Stimulated activated CD4-positive, alpha-beta T cell treated with anti-CD3 and anti-CD28 coated beads, Interleukin-15, amount 100 ng/mL, for 1 hour (primary cell): ENCODE data around the gene EPS8L3.
"Not testable (repeated sequence)": the region's sequence is repeated elsewhere in the genome, so short reads cannot be mapped to it uniquely, and the experiment has no call there.

Experiments used
- DNase-seq, 2 donors: peaks; one replicate each; pipeline ENCODE4 v3.0.0-alpha.2; 2020; ENCODE audit warnings: low read depth in 1 of 2, low spot score in 1 of 2

The EPS8L3 gene

DNA sequence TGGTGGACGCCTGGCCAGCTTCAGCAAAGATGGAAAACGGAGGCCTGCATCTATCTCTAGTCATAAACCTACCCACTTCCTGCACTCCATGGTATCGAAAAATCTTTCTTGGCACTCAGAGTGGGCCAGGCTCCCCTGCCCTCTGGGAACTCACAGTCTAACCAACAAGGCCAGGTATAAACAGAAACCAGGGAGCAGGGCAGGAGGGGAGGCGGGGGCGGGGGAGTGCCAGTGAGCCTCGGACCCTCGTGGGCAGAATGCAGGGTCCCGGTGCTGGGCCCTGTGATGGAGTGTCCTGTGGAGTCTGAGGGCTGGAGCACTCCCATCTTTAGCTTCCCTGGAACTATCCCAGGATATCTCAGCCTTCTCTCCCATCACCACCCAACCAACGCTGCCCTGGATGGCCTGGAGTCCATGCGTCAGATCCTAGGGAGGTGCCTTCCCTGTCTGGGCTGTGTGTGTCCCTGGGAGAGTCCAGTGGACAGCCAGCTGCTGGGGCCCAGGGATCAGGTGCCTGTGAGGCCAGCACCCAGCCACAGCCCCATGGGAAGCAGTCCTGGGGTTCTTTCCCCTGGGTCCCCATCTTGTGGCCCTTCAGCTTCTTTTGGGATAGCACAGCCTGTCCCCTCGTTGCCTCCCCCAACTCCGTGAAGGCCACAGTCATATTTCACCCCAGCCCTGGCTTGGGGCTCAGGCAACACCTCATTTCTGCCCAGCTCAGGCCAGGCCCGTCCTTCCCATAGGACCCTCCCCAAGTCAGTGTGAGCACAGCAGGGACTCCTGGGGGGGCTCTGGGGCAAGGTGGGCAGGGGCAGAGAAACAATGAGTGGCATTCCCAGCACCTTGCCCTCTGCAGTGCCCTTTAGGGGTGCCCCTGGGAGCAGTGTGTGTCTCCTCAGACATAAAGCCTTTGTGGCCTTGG is 1.1 kb upstream of the EPS8L3 start:
- DNase-seq = no peak

GRCh38 chr1:109762821-109763645 is 690 bp downstream of the EPS8L3 start:
- DNase-seq = no peak

DNA sequence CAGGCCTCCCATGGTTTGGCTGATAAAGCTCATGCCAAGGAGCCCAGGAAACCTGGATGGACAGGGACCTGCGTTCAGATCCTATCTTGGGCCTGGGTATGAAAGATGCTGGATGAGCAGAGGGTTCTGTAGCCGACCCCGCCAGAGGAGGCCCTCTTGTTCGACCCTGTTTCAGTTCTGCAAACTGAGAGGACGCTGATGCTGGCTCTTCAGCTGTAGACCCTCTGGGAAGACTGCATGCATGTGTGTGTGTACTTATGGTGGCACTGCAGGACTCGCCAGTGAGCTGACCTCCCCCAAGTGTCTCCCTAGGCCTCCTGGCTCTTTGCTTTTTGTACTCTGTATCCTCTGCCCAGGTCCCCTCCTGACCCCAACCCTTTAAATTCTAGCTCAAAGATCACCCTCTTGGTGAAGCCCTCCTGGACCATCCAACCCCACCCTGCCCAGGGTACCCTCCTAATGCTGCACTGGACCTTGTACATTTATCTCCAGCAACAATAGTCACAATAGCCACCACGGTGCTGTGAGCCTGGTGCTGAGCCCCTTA is 1.6 kb downstream of the EPS8L3 start:
- DNase-seq = no peak

GRCh38 chr1:109761227-109762038 is 2.3 kb downstream of the EPS8L3 start:
- DNase-seq = no peak

DNA sequence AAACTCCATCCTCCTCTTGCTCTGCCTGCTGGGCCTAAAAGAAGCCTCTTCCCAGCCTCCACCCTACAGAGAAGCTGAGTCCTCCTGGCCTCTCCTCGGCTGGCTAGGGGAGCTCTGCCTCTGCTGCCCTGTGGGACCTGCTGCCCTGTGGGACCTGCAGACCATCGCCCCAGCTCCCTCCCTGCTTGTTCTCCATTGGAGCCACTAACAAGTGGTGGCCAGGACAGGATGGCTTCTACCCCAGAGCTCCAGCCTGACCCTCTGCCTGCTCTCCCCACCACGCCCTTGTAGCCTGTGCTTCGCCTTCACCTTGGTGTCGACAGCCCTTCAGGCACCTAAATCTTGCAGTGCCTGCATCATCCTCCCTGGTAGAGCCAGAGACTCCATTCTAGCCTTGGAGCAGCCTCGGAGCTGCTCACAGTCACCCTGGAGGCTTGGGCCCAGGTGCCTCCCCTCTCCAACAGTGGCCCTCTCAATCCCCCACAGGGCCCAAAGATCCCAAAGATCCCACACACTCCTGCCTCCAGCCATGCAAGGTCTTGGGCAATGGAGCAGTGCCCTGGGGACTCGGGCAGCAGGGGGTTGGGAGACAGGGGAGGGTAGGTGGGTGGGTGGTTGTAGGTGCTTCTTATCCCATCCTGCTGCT is 3.0 kb downstream of the EPS8L3 start:
- no peak for DNase-seq

DNA sequence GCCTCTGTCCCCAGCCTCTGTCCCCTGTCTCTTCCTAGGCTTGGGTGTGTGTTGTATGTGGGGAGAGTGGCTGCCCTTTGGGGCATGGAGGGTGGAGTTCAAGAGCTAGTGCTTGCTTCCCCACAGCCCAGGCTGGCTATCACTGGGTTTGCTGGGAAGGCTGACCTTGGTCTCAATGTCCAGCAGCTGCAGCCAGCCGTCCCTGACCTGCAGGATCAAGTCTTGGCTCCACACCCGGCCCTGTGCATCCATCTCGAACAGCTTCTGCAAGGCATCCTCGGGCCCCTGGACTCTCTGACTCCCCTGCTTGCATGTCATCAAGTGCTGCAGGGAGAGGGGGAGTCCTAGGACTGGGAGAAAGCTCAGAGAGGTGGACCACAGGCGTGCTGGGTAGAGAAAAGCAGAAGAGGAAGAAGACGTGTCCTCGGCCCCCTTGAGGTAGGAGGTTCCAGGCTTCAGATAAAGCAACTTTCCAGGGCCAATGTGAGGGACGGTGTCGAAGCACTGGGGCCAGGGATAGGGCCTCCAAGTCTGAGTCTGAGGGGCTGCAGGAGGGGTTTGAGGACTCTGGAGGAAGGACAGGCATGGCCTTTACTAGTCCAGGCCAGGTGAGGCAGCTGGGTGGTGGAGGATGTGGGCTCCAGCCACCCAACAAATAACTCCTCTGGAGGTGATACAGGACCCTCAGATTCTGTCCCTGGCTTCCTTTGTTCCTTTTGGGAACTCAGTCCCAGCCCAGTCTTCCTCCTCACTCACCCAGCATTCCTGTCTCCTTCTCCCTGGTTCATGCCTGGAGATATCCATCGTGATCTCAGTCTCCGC is 4.0 kb downstream of the EPS8L3 start:
- DNase-seq = no peak

DNA sequence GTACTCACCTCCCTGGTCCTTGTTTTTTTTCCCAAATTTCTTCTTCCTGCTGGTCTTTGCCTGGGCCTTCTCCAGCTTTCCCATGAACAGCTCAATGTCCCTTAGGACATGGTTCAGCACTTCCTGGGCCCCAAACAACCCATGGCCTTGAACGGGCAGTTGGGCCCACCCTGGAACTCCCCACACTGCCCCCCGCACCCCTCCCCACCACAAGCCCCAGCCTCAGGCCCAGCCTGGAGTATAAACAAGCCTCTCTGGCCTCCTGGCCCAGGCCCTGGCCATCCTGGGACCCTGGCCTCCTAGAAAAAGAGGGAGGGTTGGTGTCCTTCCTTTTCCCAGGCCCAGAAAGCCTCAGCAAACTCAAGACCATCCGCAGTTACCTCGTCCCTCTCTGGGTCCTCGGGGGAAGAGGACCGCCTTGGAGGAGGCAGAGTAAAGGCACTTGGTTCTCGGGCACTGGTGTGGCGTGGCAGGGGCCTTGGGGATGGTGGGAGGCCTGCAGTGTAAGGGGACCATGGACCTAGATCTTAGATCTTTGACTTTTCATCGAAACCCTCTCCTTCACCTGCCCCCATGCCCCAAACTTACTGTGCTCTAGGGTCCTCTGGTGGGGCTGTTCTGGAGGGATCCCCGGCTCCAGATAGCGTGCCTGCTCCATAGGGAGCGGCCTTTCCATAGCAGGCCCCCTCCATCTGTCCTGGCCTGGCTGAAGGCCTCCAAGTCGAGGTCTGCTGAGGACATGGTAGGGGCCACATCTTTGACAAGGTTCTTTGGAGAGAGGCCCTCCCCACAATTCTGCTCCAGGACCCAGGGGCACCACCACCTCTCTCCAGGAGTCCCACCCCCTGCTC is 5.6 kb downstream of the EPS8L3 start:
- DNase-seq = no peak

- no peak for DNase-seq
These were observed 6.7 kb downstream of the EPS8L3 start for GRCh38 chr1:109756848-109757521.

- not testable (repeated sequence) for DNase-seq
These were observed 7.4 kb downstream of the EPS8L3 start for GRCh38 chr1:109756325-109756724.

- DNase-seq = no peak
These were observed 9.0 kb downstream of the EPS8L3 start for GRCh38 chr1:109754738-109755137.

DNA sequence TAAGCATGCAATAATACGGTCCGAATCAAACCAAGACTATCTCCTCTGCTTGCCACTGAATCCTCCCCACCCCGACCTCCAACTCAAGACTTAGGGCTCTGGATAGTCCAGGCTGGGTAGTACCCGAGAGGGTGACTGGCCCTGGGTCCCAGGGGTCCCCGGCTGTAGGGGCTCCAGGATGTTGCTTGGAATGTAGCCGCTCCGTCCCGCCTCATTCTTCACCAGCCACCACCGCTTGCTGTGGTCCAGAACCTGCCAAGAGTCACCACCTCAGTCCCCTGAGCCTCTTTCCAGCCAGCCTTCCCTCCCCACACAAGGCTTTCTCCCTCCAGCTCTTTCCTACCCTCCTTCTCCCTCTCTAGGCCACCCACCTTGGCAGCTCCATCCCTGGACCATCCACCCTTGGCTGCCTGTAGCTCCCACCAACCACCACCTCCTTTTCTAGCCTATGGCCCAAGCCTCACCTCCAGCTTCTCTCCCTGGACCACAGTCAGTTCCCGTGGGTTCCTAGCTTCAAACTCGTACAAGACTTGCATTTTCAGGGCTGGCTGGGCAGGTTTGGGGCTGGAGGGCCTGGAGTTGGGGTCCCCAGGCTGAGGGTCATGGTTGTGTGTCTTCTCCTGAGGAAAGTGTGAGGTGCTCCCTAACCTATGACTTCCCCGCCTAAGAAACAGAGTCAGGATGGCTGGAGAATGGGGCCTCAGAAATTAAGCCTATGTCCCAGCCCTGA is 12.0 kb downstream of the EPS8L3 start:
- DNase-seq = no peak

DNA sequence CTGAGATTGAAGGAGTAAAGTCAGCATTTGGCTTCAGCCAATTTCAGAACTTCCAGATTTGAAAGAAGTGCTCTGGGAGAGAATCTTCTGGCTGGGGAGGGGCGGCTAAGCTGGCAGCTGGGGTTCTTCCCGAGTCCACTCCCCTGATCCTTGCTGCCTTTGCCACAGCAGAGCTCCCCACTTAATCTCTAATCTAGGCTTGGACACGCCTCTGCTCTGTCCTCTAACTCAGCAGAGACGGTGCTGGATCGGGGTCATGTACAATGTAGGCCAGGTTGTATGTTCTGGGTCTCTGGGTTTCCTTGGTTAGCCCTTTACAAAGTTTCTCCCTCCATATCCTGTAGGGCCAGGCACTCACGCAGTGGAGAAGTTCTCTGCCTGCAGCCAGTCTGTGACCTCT is 12.8 kb downstream of the EPS8L3 start:
- no peak for DNase-seq

DNA sequence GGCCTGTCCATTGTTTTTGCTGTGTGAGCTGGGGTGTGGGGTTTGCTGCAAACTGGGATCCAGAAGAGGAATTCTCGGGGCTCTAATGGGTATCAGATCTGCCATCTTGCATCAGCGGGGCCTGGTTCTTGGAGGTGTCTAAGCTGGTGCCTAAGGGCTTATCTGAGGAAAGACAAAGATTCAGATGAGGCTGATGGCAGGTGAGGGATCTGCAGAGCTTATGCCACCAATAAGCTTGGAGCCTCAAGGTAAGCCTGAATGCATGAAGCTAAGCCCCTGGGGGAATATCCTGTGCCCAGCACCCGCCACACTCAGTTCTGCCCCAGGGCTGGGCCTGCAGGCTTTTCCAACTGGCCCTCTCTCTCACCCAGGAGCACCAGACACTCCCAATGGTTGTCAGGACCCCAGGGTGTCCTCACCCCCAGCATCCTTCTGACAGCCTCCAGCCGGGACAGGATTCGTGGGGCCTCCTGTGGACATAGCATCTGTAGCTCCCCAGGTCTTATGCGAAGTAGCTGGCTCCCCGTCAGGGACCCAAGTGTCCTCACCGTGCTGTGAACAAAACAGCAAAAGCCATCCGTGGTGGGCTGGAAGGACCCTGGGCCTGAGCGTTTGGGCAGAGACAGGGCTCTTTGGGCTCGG is 13.4 kb downstream of the EPS8L3 start:
- no peak for DNase-seq

DNA sequence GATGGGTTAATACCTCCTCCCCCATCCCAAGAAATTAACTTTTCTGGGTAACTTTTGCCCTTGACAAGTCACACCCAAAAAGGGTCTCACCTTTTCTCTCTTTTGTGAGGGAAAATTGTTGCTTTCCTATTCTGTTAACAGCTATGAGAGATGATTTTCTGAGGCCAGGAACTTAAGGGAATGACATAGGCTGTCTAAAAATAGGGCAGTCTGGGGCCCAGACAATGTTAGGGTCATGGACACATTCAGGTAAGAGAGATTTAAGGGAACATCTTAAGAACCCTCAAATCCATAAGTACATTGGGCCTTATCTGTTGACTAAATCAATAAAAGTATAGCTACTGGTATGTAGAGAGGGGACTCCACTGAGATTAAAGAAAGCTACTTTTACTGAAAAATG is 14.5 kb downstream of the EPS8L3 start:
- no peak for DNase-seq

GRCh38 chr1:109748311-109748710 is 15.4 kb downstream of the EPS8L3 start:
- DNase-seq = not testable (repeated sequence)

DNA sequence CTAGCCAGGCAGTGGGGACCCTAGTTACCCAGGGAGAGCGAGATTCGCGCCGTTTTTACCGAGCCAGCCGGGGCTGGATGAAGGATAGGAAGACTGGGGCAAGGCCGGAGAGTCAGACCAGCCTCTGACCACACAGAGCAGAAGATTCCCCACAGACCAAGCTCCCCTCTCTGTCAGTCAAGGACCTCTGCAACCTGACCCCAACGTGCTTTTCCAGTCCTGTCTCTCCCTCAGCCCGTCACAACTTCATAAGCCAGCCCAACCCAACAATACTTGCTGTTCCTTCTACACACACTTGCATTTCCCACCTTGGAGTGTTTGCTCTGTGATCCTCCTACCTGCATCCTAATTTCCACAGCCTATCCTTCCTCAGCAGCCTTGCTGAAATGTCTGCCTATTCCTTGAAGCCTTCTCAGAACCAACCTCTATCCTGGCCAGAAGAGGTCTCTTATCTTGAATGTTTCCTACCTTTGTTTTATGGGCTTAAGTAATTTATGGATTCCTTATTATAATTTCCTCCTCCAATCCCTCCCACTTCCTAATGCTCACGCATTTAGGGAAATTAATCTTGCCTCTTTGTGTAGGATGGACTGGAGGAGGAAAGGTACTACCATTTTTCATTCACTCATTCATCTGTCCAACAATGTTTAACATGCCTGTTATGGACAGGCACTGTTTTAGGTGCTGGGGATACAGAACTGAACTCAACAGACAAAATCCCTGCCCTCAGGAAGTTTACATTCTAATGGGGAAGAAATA is 22.9 kb downstream of the EPS8L3 start, which contains the start of gene GSTM3:
Gene GSTM3 (minus strand): TSS at position 424 of the 759 bp plus-strand sequence. CDS start 751 bp downstream, outside the sequence.
- no peak for DNase-seq
